T-helper 1 cell (primary cell): Measurements from ENCODE around the gene ELL2.
"Not testable (repeated sequence)": the region's sequence is repeated elsewhere in the genome, so short reads cannot be mapped to it uniquely, and the experiment has no call there.

ENCODE experiments used
- DNase-seq, 5 donors: peaks; one replicate each; pipeline ENCODE4 v3.0.0-alpha.2; 2012 to 2020

The ELL2 gene

GRCh38 chr5:95859661-95860060, 102.0 kb downstream of the ELL2 start:
- no peak for DNase-seq

GRCh38 chr5:95858661-95859595, 102.7 kb downstream of the ELL2 start:
- peak; percentile 59 to 91 (median 75) for DNase-seq

- no peak for DNase-seq
Observed at GRCh38 chr5:95858023-95858461, 103.6 kb downstream of the ELL2 start.

GRCh38 chr5:95857185-95857945, 104.3 kb downstream of the ELL2 start:
- no peak for DNase-seq

GRCh38 chr5:95856501-95856981, 105.1 kb downstream of the ELL2 start:
- DNase-seq = no peak

- no peak for DNase-seq
Observed at GRCh38 chr5:95853490-95853889, 108.2 kb downstream of the ELL2 start.

- no peak for DNase-seq
Observed at GRCh38 chr5:95852567-95852966, 109.1 kb downstream of the ELL2 start.

- DNase-seq = not testable (repeated sequence)
Observed at GRCh38 chr5:95851141-95851540, 110.5 kb downstream of the ELL2 start.

GRCh38 chr5:95850391-95850894, 111.2 kb downstream of the ELL2 start:
- DNase-seq = no peak

- no peak for DNase-seq
Observed at GRCh38 chr5:95848701-95849100, 113.0 kb downstream of the ELL2 start.

- no peak for DNase-seq
Observed at GRCh38 chr5:95847261-95847592, 114.4 kb downstream of the ELL2 start.

- DNase-seq = peak; percentile 26 to 71 (median 55)
Observed at GRCh38 chr5:95846554-95847260, 114.9 kb downstream of the ELL2 start.

GRCh38 chr5:95845391-95845790, 116.3 kb downstream of the ELL2 start:
- DNase-seq = no peak

- DNase-seq = no peak
Observed at GRCh38 chr5:95843733-95844223, 117.9 kb downstream of the ELL2 start.

- DNase-seq = peak in 4 of 5 donors; percentile 30 to 81 (median 37)
Observed at GRCh38 chr5:95842854-95843544, 118.7 kb downstream of the ELL2 start.

- DNase-seq = no peak
Observed at GRCh38 chr5:95841914-95842812, 119.5 kb downstream of the ELL2 start.

- DNase-seq = no peak
Observed at GRCh38 chr5:95840956-95841705, 120.5 kb downstream of the ELL2 start.

- no peak for DNase-seq
Observed at GRCh38 chr5:95839658-95840057, 122.0 kb downstream of the ELL2 start.

GRCh38 chr5:95838556-95838955, 123.1 kb downstream of the ELL2 start:
- DNase-seq = no peak

- no peak for DNase-seq
Observed at GRCh38 chr5:95838001-95838520, 123.6 kb downstream of the ELL2 start.
